ENCODE data around the gene CAPN13. TPM values are rescaled to one million over a fixed set of nuclear protein-coding genes. Genes with fewer than 3 reads are reported as not detected.

The CAPN13 gene
- total and polyA plus RNA-seq, 3 donors from 2014 or later: 0.57 to 2.7 (median 2.2) TPM

DNA sequence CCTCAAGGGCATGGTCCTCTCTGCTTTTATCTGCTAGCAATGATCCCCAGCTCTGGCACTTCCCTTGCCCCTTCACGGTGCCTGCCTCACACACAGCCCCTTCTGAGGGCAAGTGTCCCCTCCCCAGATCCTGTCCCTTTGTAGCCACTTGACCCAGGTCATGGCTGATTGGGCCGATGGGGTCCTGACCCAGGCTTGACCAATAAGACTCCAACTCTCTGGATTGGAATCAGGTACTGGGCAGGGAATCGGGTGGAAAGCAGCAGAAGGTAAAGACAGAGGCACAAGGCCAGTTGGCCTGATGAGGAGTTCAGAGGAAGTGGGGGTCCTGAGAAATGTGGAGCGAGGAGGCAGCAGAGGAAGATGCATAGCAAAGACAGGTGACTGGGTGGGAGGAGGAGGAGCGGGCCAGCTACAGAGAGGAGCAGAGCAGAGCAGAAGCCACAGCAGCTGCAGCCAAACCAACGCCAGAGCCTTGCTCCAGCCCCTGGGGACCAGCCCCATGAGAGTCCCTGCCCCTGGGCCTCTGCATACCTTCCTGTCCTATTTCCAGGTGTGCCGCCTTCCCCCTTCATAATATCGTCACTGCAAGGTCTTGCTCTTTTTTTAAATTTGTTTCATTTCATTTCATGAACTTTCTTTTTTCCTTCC, 39.1 kb downstream of the CAPN13 start:
- WGBS, 2 donors: 82 to 84% methylated on average over 8 of the region's 8 CpGs

GRCh38 chr2:30766666-30767065, 40.6 kb downstream of the CAPN13 start:
- Histone ChIP-seq H3K9me3 (no peaks in the 10 kb centered on the region), H3K27ac (no peak overlapping the region), H3K4me3 (no peak overlapping the region), H3K4me1 (no peaks in the 10 kb centered on the region), H3K36me3 (ENCODE audit: low read depth, missing control alignments) (no peaks in the 10 kb centered on the region), H3K27me3 (no peaks in the 10 kb centered on the region)
- 71 to 74% methylated on average over 3 of the region's 3 CpGs for WGBS, 2 donors
- intact Hi-C loops (cut with DNase I; ENCODE audit: low total_unique reads): no loop called here
- TF ChIP-seq, protein P1, sequence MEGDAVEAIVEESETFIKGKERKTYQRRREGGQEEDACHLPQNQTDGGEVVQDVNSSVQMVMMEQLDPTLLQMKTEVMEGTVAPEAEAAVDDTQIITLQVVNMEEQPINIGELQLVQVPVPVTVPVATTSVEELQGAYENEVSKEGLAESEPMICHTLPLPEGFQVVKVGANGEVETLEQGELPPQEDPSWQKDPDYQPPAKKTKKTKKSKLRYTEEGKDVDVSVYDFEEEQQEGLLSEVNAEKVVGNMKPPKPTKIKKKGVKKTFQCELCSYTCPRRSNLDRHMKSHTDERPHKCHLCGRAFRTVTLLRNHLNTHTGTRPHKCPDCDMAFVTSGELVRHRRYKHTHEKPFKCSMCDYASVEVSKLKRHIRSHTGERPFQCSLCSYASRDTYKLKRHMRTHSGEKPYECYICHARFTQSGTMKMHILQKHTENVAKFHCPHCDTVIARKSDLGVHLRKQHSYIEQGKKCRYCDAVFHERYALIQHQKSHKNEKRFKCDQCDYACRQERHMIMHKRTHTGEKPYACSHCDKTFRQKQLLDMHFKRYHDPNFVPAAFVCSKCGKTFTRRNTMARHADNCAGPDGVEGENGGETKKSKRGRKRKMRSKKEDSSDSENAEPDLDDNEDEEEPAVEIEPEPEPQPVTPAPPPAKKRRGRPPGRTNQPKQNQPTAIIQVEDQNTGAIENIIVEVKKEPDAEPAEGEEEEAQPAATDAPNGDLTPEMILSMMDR (IDR thresholded peaks at IDR 0.05): no peak
- TF ChIP-seq POLR2A (IDR thresholded peaks at IDR 0.05): no peak
- DNase-seq: no peak

More for the DNA sequence above, 39.1 kb downstream of the CAPN13 start:
- Histone ChIP-seq H3K27me3 (no peaks in the 10 kb centered on the region), H3K36me3 (ENCODE audit: low read depth, missing control alignments) (no peaks in the 10 kb centered on the region), H3K4me3 (no peak overlapping the region), H3K9me3 (no peaks in the 10 kb centered on the region), H3K4me1 (no peaks in the 10 kb centered on the region), H3K27ac (no peak overlapping the region)
- intact Hi-C loops (cut with DNase I; ENCODE audit: low total_unique reads): no loop called here
- TF ChIP-seq, protein P1 (IDR thresholded peaks at IDR 0.05): no peak
- TF ChIP-seq POLR2A (IDR thresholded peaks at IDR 0.05): no peak
- DNase-seq: no peak

DNA sequence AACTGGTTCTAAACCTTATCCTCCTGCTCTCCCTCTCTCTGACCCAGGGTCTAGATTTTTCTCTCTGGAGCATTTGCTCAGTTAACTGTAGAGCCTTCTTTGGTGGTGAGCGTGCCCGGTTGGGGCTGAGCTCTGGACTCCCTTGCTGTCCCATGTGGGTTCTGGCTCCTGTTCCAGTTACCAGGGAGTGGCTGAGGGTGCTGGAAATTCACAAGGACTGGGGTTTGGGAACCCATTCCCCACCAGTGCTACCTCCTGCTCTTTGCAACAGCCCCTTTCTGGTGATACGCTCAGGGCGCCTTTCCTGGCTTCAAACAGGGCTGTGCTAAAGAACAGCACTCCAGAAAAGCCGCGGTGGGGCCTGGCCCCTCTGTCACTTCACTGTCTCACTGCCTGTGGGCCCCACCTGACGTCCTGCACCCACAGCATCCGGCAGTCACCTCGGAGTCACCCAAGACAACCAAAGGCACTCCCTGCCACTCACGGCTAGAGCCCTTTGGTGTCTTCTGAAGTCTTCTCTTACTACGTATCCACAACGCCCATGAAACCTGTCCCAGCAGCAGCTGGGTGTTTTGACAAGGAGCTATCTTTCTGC, 41.3 kb downstream of the CAPN13 start:
- Histone ChIP-seq H3K27ac (no peak overlapping the region), H3K4me3 (no peak overlapping the region), H3K36me3 (ENCODE audit: low read depth, missing control alignments) (no peaks in the 10 kb centered on the region), H3K27me3 (no peaks in the 10 kb centered on the region), H3K4me1 (no peaks in the 10 kb centered on the region), H3K9me3 (no peaks in the 10 kb centered on the region)
- intact Hi-C loops (cut with DNase I; ENCODE audit: low total_unique reads): no loop called here
- no peak for DNase-seq
- 75 to 89% methylated on average over 12 of the region's 12 CpGs for WGBS, 2 donors
- TF ChIP-seq, protein P1 (IDR thresholded peaks at IDR 0.05): no peak
- TF ChIP-seq POLR2A (IDR thresholded peaks at IDR 0.05): no peak

DNA sequence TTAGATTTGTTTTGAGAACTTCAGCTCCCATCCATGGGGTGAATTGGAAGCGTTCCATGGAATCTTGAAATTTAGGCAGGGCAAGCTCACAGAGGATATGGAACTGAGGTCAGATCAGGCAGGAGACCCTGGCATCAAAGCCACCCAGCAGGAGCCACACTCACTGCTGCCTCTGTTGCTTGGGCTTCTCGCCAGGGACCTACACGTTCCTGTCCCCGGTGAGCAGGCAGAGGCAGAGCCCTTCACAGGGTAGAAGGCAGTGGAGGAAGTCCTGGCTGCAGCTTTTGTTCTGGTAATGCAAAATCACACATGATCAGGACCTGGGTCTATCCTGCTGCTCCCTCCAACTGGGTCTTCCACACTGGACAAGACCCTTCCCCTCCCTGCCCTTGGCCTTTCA, 42.1 kb downstream of the CAPN13 start:
- no peaks in the 10 kb centered on the region for H3K4me1 ChIP-seq
- no peaks in the 10 kb centered on the region for H3K36me3 ChIP-seq (ENCODE audit: low read depth, missing control alignments)
- no peak overlapping the region for H3K4me3 ChIP-seq
- no peaks in the 10 kb centered on the region for H3K27me3 ChIP-seq
- intact Hi-C loops (cut with DNase I; ENCODE audit: low total_unique reads): no loop called here
- DNase-seq: no peak
- WGBS, 2 donors: 71 to 85% methylated on average over 4 of the region's 4 CpGs
- no peak overlapping the region for H3K27ac ChIP-seq
- no peaks in the 10 kb centered on the region for H3K9me3 ChIP-seq
- TF ChIP-seq, protein P1 (IDR thresholded peaks at IDR 0.05): no peak
- no peak for TF ChIP-seq POLR2A (IDR thresholded peaks at IDR 0.05)

Measured in testis (tissue), 3 donors.